ENCODE results near the gene CRY2. TPM values are rescaled to one million over a fixed set of nuclear protein-coding genes. Genes with fewer than 3 reads are reported as not detected.
A peak's percentile ranks its signal among the peaks of the same experiment; 100 is the strongest.
"Not testable (repeated sequence)": the region's sequence is repeated elsewhere in the genome, so short reads cannot be mapped to it uniquely, and the experiment has no call there.

Gene CRY2
- polyA plus RNA-seq, 4 donors, result 26.5 to 30.4 (median 29.1) TPM

- no peak for DNase-seq (ENCODE audit: low read depth in 4 of 4, low spot score in 3 of 4)
Observed at GRCh38 chr11:45811109-45811435, 36.2 kb upstream of the CRY2 start.

GRCh38 chr11:45811571-45812290 is 35.5 kb upstream of the CRY2 start:
- no peak for DNase-seq (ENCODE audit: low read depth in 4 of 4, low spot score in 3 of 4)

DNA sequence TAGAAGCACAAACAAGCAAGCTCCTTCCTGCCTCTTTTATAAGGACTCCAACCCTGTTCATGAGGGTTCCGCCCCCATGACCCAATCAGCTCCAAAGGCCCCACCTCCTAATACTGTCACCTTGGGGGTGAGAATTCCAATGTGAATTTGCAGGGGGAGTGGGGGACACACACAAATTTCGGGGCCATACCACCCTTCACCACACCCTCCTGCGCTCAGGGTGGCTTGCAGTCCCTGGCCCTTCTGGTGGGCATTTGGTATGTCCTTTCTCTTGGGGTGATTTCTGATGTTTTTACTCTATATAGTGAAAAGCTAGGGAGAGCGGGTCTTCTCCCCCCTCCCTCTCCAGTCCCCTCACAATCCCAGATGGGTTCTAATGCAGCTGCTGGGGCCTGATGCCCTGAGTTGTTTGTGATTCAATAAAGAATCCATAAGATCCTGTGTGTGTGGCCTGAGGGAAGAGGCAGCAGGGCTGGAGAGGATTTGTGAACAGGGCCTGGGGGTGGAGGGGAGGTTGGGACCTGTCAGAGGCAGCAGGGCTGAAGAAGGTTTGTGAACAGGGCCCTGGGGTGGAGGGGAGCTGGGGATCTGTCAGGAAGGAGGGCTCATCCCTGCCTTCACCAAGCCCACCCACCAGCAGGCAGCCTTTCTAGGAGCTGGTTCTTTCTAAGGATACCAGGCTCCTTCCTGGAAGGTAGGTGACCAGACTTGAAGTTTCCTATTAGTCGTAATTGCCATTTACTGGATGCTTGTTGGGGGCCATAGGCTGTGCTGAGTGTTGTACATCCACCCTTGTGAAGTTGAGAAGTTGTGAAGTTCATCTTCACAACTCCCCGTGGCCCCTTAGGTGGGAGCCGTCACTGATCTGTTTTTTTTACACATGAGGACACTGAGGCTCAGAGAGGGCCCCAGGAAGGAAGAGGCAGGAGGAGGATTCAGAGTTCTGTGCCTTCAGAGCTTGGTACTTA is 34.4 kb upstream of the CRY2 start:
- DNase-seq (ENCODE audit: low read depth in 4 of 4, low spot score in 3 of 4), result no peak

- DNase-seq (ENCODE audit: low read depth in 4 of 4, low spot score in 3 of 4), result no peak
Observed at GRCh38 chr11:45815747-45816146, 31.5 kb upstream of the CRY2 start.

DNA sequence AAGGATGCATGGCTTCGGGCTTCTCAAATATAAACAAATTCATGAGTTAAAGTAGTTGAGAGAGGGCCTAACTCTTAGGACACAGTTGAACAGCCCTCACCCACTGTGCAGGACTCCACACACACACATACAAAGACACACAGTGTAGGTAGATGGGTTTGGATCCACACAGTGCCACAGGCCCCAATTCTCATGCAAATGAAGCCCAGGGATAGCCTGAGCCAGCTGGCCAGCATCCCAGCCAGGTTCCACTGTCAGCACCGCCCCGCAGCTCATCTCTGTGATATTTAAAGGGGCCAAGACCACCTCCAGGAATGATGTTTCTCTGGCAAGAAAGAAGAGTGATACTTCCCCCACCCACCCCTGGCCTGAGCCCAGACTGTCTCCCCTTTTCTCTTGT is 30.7 kb upstream of the CRY2 start:
- no peak for DNase-seq (ENCODE audit: low read depth in 4 of 4, low spot score in 3 of 4)

GRCh38 chr11:45817191-45817590 is 30.1 kb upstream of the CRY2 start:
- no peak for DNase-seq (ENCODE audit: low read depth in 4 of 4, low spot score in 3 of 4)

- no peak for DNase-seq (ENCODE audit: low read depth in 4 of 4, low spot score in 3 of 4)
Observed at GRCh38 chr11:45818961-45819605, 28.2 kb upstream of the CRY2 start.

GRCh38 chr11:45820211-45820857 is 26.9 kb upstream of the CRY2 start:
- DNase-seq (ENCODE audit: low read depth in 4 of 4, low spot score in 3 of 4), result no peak

- not testable (repeated sequence) for DNase-seq (ENCODE audit: low read depth in 4 of 4, low spot score in 3 of 4)
Observed at GRCh38 chr11:45826492-45826891, 20.8 kb upstream of the CRY2 start.

- DNase-seq (ENCODE audit: low read depth in 4 of 4, low spot score in 3 of 4), result no peak
Observed at GRCh38 chr11:45827123-45827522, 20.2 kb upstream of the CRY2 start.

DNA sequence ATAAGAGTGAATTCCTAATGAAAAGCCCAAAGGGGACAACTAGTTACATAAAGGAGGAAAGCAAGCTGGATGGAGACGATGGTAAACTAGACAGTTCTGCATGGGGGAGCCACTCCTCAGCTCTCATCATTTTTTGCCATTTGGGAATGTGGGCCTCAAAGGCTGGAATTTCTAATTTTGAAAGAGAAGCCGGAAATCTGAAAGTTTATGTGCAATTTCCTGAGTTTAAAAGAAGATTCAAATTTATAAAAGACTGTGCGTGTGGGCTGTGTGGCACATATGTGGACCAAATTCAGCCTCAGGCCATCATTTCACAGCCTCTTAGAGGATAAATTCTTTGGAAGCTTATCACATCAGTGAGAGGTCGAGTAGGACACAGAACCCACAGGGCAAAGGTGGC is 18.3 kb upstream of the CRY2 start:
- DNase-seq (ENCODE audit: low read depth in 4 of 4, low spot score in 3 of 4), result no peak

GRCh38 chr11:45830596-45830995 is 16.7 kb upstream of the CRY2 start:
- no peak for DNase-seq (ENCODE audit: low read depth in 4 of 4, low spot score in 3 of 4)

DNA sequence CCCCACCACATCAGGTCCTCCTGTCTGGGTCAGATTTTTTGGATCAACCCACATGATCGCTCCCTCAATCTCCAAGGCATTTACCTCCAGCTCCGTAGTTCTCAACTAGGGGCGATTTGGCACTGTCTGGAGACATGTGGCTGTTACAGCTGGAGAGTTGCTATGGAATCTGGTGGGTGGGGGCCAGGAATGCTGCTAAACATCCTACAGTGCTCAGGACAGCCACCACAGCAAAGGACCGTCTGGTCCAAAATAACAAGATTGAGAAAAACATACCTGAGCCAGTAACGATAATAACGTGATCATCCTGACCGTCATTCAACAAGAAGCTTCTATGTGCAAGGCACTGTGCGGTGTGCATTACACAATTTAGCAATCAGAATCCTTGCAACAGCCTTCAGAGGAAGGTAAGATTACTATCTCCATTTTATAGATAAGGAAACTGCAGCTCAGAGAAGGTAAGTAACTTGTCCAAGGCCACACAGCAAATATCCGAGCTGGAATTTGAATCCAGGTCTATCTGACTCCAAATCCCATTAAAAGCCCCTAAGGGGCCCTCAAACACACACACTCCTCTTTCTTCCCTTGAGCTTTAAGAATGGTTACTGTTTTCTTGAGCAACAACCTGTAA is 14.3 kb upstream of the CRY2 start:
- no peak for DNase-seq (ENCODE audit: low read depth in 4 of 4, low spot score in 3 of 4)

GRCh38 chr11:45833761-45834160 is 13.5 kb upstream of the CRY2 start:
- DNase-seq (ENCODE audit: low read depth in 4 of 4, low spot score in 3 of 4), result no peak

DNA sequence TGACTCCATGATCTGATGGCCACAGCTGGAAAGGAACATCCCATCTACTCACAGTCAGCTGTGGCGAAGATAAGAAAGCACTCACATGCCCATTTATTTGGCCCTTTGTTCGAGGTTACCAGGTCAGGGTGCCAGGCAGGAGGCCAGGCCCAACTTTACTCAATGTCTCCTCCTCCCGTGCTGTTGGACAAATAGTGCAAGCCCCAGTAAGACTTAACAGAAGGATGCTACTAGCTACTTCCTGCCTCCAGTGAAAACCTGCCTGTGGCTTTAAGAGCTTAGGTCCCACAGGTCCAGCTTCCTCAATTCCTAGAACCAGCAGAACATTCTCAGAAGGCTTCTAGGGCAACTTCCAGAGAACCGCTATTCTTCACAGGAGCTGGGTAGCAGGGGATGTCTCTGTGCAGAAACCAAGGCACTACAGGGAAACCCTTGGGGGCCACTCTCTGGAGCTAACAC is 12.9 kb upstream of the CRY2 start:
- DNase-seq (ENCODE audit: low read depth in 4 of 4, low spot score in 3 of 4), result no peak

GRCh38 chr11:45839204-45839603 is 8.1 kb upstream of the CRY2 start:
- no peak for DNase-seq (ENCODE audit: low read depth in 4 of 4, low spot score in 3 of 4)

GRCh38 chr11:45840251-45840650 is 7.0 kb upstream of the CRY2 start:
- DNase-seq (ENCODE audit: low read depth in 4 of 4, low spot score in 3 of 4), result not testable (repeated sequence)

GRCh38 chr11:45843158-45843924 is 3.9 kb upstream of the CRY2 start:
- peak; percentile 78 to 83 (median 80) for DNase-seq (ENCODE audit: low read depth in 4 of 4, low spot score in 3 of 4)

- DNase-seq (ENCODE audit: low read depth in 4 of 4, low spot score in 3 of 4), result no peak
Observed at GRCh38 chr11:45844822-45845578, 2.3 kb upstream of the CRY2 start.

Data from right renal pelvis (tissue), 4 donors.